AG10803 (cell line): ENCODE results near the gene ATXN1.
"Not testable (repeated sequence)": the region's sequence is repeated elsewhere in the genome, so short reads cannot be mapped to it uniquely, and the experiment has no call there.

Experiments
- DNase-seq: peaks from one replicate; pipeline ENCODE4 v3.0.0; 2010; ENCODE audit warnings: low read depth
- H3K4me3 ChIP-seq: 2 replicates; pipeline ENCODE4 v1.5.1; 2011; ENCODE audit warnings: mild to moderate bottlenecking, low read length, control low read depth
- CTCF ChIP-seq: conservative IDR thresholded peaks from 2 replicates; pipeline ENCODE4 v1.5.1; 2011; ENCODE audit warnings: mild to moderate bottlenecking, low read length, control low read depth, inconsistent platforms

Gene ATXN1

GRCh38 chr6:16793828-16794412 lies 32.7 kb upstream of the ATXN1 start:
- TF ChIP-seq CTCF: no peak
- no peak for DNase-seq
- H3K4me3 ChIP-seq: no peak overlapping the region

- no peak for DNase-seq
- no peak overlapping the region for H3K4me3 ChIP-seq
- TF ChIP-seq CTCF: no peak
Observed at GRCh38 chr6:16789329-16790038, 28.2 kb upstream of the ATXN1 start.

- TF ChIP-seq CTCF: no peak
- no peak overlapping the region for H3K4me3 ChIP-seq
- peak; percentile 39 for DNase-seq
Observed at GRCh38 chr6:16787128-16787682, 25.9 kb upstream of the ATXN1 start.

- TF ChIP-seq CTCF: no peak
Observed at GRCh38 chr6:16785496-16785895, 24.2 kb upstream of the ATXN1 start.

GRCh38 chr6:16784957-16785356 lies 23.7 kb upstream of the ATXN1 start:
- not testable (repeated sequence) for DNase-seq, H3K4me3 ChIP-seq

More at GRCh38 chr6:16785496-16785895, 24.2 kb upstream of the ATXN1 start:
- no peak for DNase-seq
- H3K4me3 ChIP-seq: no peak overlapping the region

GRCh38 chr6:16783952-16784565 lies 22.8 kb upstream of the ATXN1 start:
- no peak overlapping the region for H3K4me3 ChIP-seq
- no peak for DNase-seq
- no peak for TF ChIP-seq CTCF

- DNase-seq: no peak
- H3K4me3 ChIP-seq: no peak overlapping the region
- no peak for TF ChIP-seq CTCF
Observed at GRCh38 chr6:16783509-16783908, 22.2 kb upstream of the ATXN1 start.
